LNCaP clone FGC (cell line): ENCODE results near the gene TRPM6.

ENCODE experiments used
- DNase-seq: peaks from one replicate; pipeline ENCODE4 v3.0.0-alpha.2; 2011; ENCODE audit warnings: low read depth
- H3K4me3 ChIP-seq: 2 replicates; pipeline ENCODE4 v1.5.1; 2011; ENCODE audit warnings: mild to moderate bottlenecking, low read depth, low read length, control low read depth
- TF ChIP-seq, protein P1 (sequence below): IDR thresholded peaks from 2 replicates; pipeline ENCODE4 v1.5.1; 2012; ENCODE audit warnings: mild to moderate bottlenecking; ENCODE audit not compliant: control insufficient read depth, insufficient read depth; ENCODE audit errors: extremely low read depth

Gene TRPM6

GRCh38 chr9:74803376-74804017 is 84.2 kb downstream of the TRPM6 start:
- no peak for DNase-seq
- no peak overlapping the region for H3K4me3 ChIP-seq
- TF ChIP-seq, protein P1, sequence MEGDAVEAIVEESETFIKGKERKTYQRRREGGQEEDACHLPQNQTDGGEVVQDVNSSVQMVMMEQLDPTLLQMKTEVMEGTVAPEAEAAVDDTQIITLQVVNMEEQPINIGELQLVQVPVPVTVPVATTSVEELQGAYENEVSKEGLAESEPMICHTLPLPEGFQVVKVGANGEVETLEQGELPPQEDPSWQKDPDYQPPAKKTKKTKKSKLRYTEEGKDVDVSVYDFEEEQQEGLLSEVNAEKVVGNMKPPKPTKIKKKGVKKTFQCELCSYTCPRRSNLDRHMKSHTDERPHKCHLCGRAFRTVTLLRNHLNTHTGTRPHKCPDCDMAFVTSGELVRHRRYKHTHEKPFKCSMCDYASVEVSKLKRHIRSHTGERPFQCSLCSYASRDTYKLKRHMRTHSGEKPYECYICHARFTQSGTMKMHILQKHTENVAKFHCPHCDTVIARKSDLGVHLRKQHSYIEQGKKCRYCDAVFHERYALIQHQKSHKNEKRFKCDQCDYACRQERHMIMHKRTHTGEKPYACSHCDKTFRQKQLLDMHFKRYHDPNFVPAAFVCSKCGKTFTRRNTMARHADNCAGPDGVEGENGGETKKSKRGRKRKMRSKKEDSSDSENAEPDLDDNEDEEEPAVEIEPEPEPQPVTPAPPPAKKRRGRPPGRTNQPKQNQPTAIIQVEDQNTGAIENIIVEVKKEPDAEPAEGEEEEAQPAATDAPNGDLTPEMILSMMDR: no peak

DNA sequence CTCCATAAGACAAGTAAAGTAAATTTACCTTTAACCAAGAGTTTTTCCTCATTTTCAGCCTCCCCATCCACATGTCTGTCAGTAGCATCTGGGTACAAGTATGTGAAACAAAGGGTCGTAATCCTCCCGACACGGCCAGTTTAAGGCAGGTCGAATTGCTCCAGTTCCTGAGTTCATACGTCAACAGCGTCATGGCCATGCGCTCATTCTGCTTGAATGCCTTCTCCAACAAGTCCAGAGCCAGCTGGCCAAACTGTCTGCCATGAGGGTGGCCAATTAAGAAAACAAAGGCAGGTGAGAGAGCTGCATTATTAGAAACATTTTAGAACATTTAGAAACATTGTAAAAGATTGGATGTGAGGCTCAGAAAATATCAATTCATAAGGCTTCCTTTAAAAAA is 87.5 kb downstream of the TRPM6 start:
- TF ChIP-seq, protein P1: no peak
- no peak for DNase-seq
- H3K4me3 ChIP-seq: no peak overlapping the region

GRCh38 chr9:74795803-74796202 is 91.9 kb downstream of the TRPM6 start:
- TF ChIP-seq, protein P1: no peak
- no peak for DNase-seq

GRCh38 chr9:74795081-74795480 is 92.6 kb downstream of the TRPM6 start:
- H3K4me3 ChIP-seq: no peak overlapping the region
- DNase-seq: no peak
- TF ChIP-seq, protein P1: no peak

More at GRCh38 chr9:74795803-74796202, 91.9 kb downstream of the TRPM6 start:
- no peak overlapping the region for H3K4me3 ChIP-seq

- TF ChIP-seq, protein P1: no peak
- no peak for DNase-seq
- H3K4me3 ChIP-seq: no peak overlapping the region
Measured at GRCh38 chr9:74784506-74784905, 103.2 kb downstream of the TRPM6 start.

DNA sequence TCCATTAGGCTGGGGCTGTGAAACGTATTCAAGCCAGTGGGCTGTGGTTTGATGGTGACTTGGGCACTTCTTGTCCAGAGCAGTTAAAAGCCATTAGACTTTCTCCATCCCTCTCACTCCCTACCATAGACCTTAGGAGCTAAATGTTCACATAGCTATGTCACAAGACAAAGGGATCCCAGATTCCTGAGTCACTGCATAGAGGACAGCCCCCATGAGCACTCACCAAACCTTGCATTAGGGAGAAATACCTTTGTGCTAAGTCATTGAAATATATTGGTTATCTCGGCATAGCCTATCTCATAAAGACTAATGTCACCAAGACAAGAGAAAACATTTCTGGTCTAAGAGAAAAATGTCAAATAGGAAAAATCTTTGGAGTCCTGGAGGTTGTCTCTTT is 104.3 kb downstream of the TRPM6 start:
- DNase-seq: no peak
- H3K4me3 ChIP-seq: no peak overlapping the region
- TF ChIP-seq, protein P1: no peak
